K562 (cell line): ENCODE measurements around the gene SGK1. TPM values are rescaled to one million over a fixed set of nuclear protein-coding genes. Genes with fewer than 3 reads are reported as not detected.

ENCODE experiments used
- ATF1 ChIP-seq, 2 experiments: fragments of 450-650 bp in 1 of 2; IDR thresholded peaks; 2 replicates each; pipeline ENCODE4 v1.6.1; 2016; ENCODE audit warnings: missing compliant biosample characterization in 1 of 2, missing genetic modification characterization in 1 of 2
- CREM ChIP-seq: IDR thresholded peaks from 2 replicates; pipeline ENCODE4 v1.6.1; 2014; ENCODE audit warnings: antibody characterized with exemption, low read depth
- HMBOX1 ChIP-seq: sonication (generic); IDR thresholded peaks from 2 replicates; pipeline ENCODE4 v1.6.1; 2016
- MCM7 ChIP-seq, 2 experiments: fragments of 450-650 bp; IDR thresholded peaks; 2 replicates each; pipeline ENCODE4 v1.6.1; 2016 to 2018
- POLR2A ChIP-seq: fragments of 450-650 bp; conservative IDR thresholded peaks from 2 replicates; pipeline ENCODE4 v1.6.1; 2016
- RBM14 ChIP-seq: fragments of 200-400 bp; formaldehyde crosslinking; IDR thresholded peaks from 2 replicates; pipeline ENCODE4 v1.6.1; 2018; ENCODE audit warnings: low read depth, mild to moderate bottlenecking, low read length, moderate library complexity, borderline replicate concordance; ENCODE audit not compliant: insufficient read depth
- RBM25 ChIP-seq: fragments of 200-400 bp; formaldehyde crosslinking; IDR thresholded peaks from 2 replicates; pipeline ENCODE4 v1.6.1; 2018; ENCODE audit warnings: low read length, low read depth, moderate library complexity; ENCODE audit not compliant: severe bottlenecking
- SUPT5H ChIP-seq: fragments of 450-650 bp; IDR thresholded peaks from 2 replicates; pipeline ENCODE4 v1.6.1; 2016
- ZC3H11A ChIP-seq: IDR thresholded peaks from 2 replicates; pipeline ENCODE4 v1.6.1; 2012; ENCODE audit warnings: low read depth, low read length, improper control_type of control experiment
- ZKSCAN3 ChIP-seq: fragments of 250-450 bp; sonication (Bioruptor Pico); IDR thresholded peaks from 2 replicates; pipeline ENCODE4 v1.4.0; 2020
- ZNF77 ChIP-seq: fragments of 250-450 bp; sonication (Bioruptor Pico); IDR thresholded peaks from 2 replicates; pipeline ENCODE4 v1.5.0; 2020
- ZSCAN32 ChIP-seq: fragments of 450-650 bp; formaldehyde crosslinking; IDR thresholded peaks from 2 replicates; pipeline ENCODE4 v1.4.0; 2020; ENCODE audit warnings: mild to moderate bottlenecking, moderate library complexity
- polyA plus RNA-seq, 8 experiments: library from polyadenylated mRNA; depleted of rRNA in 4 of 8; stranded (reverse) in 5 of 8; unstranded in 3 of 8; fragments of >200 nt; fragmentation: Nextera tagmentation in 2 of 8; fragmentation: Illumina TruSeq in 1 of 8; extraction: Ambion mirVana in 2 of 8; extraction: Trizol in 1 of 8; gene quantifications; 2 replicates each; pipeline versions ENCODE4 v1.2.1 to v1.2.3, GENCODE V29; 2011 to 2014; ENCODE audit warnings: inconsistent platforms in 1 of 8, missing spikeins in 1 of 8
- total RNA-seq, 7 experiments: library from RNA; depleted of rRNA in 6 of 7; stranded (reverse); fragments of >200 nt in 6 of 7; fragmentation: Illumina TruSeq in 2 of 7; extraction: Trizol in 2 of 7; gene quantifications; 2 replicates each; pipeline versions ENCODE4 v1.2.1 to v1.2.3, GENCODE V29; 2011 to 2021; ENCODE audit warnings: low replicate concordance in 1 of 7
- TF ChIP-seq, protein P1 (sequence below): fragments of 200-400 bp; formaldehyde crosslinking; IDR thresholded peaks from 2 replicates; pipeline ENCODE4 v1.6.1; 2017; ENCODE audit warnings: mild to moderate bottlenecking, low read depth, low read length, moderate library complexity
- TF ChIP-seq, protein P2 (sequence below), 2 experiments: fragments of 450-650 bp; formaldehyde crosslinking in 1 of 2; IDR thresholded peaks; 2 replicates each; pipeline versions ENCODE4 v1.4.0 to v1.6.1; 2014 to 2020; ENCODE audit warnings: mild to moderate bottlenecking in 2 of 2, borderline replicate concordance in 1 of 2, low read depth in 1 of 2
- TF ChIP-seq, protein P3 (sequence below): fragments of 250-450 bp; sonication (Bioruptor Pico); IDR thresholded peaks from 2 replicates; pipeline ENCODE4 v1.4.0; 2020; ENCODE audit warnings: mild to moderate bottlenecking

The SGK1 gene
- total and polyA plus RNA-seq, 9 of the 15 experiments (the other 6 are each of a cell fraction or from before 2014, with no cell fraction given) = 3.5 to 7.2 (median 3.9) TPM

- TF ChIP-seq, protein P1, sequence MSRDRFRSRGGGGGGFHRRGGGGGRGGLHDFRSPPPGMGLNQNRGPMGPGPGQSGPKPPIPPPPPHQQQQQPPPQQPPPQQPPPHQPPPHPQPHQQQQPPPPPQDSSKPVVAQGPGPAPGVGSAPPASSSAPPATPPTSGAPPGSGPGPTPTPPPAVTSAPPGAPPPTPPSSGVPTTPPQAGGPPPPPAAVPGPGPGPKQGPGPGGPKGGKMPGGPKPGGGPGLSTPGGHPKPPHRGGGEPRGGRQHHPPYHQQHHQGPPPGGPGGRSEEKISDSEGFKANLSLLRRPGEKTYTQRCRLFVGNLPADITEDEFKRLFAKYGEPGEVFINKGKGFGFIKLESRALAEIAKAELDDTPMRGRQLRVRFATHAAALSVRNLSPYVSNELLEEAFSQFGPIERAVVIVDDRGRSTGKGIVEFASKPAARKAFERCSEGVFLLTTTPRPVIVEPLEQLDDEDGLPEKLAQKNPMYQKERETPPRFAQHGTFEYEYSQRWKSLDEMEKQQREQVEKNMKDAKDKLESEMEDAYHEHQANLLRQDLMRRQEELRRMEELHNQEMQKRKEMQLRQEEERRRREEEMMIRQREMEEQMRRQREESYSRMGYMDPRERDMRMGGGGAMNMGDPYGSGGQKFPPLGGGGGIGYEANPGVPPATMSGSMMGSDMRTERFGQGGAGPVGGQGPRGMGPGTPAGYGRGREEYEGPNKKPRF = no peak
- TF ChIP-seq HMBOX1 (peak; percentile 87), RBM14 (no peak), SUPT5H (no peak), CREM (peak; percentile 36; the same call in 1 of the 2 replicates), MCM7 (IDR thresholded peaks at IDR 0.05) (no peak), POLR2A (no peak), ZKSCAN3 (no peak), ZNF77 (CRISPR knock-in tag) (no peak), ZSCAN32 (CRISPR knock-in tag) (no peak), ZC3H11A (no peak), ATF1 (CRISPR knock-in tag; IDR thresholded peaks at IDR 0.05) (no peak), ATF1 (tag; IDR thresholded peaks at IDR 0.05) (peak; percentile 53), RBM25 (no peak)
- TF ChIP-seq, protein P2, sequence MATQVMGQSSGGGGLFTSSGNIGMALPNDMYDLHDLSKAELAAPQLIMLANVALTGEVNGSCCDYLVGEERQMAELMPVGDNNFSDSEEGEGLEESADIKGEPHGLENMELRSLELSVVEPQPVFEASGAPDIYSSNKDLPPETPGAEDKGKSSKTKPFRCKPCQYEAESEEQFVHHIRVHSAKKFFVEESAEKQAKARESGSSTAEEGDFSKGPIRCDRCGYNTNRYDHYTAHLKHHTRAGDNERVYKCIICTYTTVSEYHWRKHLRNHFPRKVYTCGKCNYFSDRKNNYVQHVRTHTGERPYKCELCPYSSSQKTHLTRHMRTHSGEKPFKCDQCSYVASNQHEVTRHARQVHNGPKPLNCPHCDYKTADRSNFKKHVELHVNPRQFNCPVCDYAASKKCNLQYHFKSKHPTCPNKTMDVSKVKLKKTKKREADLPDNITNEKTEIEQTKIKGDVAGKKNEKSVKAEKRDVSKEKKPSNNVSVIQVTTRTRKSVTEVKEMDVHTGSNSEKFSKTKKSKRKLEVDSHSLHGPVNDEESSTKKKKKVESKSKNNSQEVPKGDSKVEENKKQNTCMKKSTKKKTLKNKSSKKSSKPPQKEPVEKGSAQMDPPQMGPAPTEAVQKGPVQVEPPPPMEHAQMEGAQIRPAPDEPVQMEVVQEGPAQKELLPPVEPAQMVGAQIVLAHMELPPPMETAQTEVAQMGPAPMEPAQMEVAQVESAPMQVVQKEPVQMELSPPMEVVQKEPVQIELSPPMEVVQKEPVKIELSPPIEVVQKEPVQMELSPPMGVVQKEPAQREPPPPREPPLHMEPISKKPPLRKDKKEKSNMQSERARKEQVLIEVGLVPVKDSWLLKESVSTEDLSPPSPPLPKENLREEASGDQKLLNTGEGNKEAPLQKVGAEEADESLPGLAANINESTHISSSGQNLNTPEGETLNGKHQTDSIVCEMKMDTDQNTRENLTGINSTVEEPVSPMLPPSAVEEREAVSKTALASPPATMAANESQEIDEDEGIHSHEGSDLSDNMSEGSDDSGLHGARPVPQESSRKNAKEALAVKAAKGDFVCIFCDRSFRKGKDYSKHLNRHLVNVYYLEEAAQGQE (IDR thresholded peaks at IDR 0.05; ENCODE audit: borderline replicate concordance) = peak; percentile 16; the same call in 1 of the 2 replicates
- TF ChIP-seq, protein P2 (CRISPR knock-in tag; IDR thresholded peaks at IDR 0.05; ENCODE audit: low read depth) = no peak
- TF ChIP-seq, protein P3, sequence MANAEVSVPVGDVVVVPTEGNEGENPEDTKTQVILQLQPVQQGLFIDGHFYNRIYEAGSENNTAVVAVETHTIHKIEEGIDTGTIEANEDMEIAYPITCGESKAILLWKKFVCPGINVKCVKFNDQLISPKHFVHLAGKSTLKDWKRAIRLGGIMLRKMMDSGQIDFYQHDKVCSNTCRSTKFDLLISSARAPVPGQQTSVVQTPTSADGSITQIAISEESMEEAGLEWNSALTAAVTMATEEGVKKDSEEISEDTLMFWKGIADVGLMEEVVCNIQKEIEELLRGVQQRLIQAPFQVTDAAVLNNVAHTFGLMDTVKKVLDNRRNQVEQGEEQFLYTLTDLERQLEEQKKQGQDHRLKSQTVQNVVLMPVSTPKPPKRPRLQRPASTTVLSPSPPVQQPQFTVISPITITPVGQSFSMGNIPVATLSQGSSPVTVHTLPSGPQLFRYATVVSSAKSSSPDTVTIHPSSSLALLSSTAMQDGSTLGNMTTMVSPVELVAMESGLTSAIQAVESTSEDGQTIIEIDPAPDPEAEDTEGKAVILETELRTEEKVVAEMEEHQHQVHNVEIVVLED (CRISPR knock-in tag) = no peak
These were observed 122.6 kb downstream of the SGK1 start (continued) for GRCh38 chr6:134195164-134195906.
